ENCODE results near the gene MKI67. TPM values are rescaled to one million over a fixed set of nuclear protein-coding genes. Genes with fewer than 3 reads are reported as not detected.
"Not testable (repeated sequence)": the region's sequence is repeated elsewhere in the genome, so short reads cannot be mapped to it uniquely, and the experiment has no call there.

The MKI67 gene
- total RNA-seq, 4 donors from 2014 or later, result 14.3 to 50.8 (median 26.1) TPM

- Histone ChIP-seq H3K36me3 (no peaks in the 10 kb centered on the region), H3K27me3 (no peaks in the 10 kb centered on the region), H3K27ac (no peak overlapping the region), H3K4me3 (no peak overlapping the region), H3K4me1 (no peaks in the 10 kb centered on the region), H3K9me3 (no peaks in the 10 kb centered on the region)
- TF ChIP-seq, protein P1, sequence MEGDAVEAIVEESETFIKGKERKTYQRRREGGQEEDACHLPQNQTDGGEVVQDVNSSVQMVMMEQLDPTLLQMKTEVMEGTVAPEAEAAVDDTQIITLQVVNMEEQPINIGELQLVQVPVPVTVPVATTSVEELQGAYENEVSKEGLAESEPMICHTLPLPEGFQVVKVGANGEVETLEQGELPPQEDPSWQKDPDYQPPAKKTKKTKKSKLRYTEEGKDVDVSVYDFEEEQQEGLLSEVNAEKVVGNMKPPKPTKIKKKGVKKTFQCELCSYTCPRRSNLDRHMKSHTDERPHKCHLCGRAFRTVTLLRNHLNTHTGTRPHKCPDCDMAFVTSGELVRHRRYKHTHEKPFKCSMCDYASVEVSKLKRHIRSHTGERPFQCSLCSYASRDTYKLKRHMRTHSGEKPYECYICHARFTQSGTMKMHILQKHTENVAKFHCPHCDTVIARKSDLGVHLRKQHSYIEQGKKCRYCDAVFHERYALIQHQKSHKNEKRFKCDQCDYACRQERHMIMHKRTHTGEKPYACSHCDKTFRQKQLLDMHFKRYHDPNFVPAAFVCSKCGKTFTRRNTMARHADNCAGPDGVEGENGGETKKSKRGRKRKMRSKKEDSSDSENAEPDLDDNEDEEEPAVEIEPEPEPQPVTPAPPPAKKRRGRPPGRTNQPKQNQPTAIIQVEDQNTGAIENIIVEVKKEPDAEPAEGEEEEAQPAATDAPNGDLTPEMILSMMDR (IDR thresholded peaks at IDR 0.05), result no peak
- TF ChIP-seq POLR2A (IDR thresholded peaks at IDR 0.05), result no peak
- no peak for DNase-seq
- intact Hi-C loops (cut with DNase I), result no loop called here
- 40 to 41% methylated on average over 3 of the region's 3 CpGs for WGBS, 2 donors
Observed at GRCh38 chr10:128140425-128140824, 14.2 kb upstream of the MKI67 start.

DNA sequence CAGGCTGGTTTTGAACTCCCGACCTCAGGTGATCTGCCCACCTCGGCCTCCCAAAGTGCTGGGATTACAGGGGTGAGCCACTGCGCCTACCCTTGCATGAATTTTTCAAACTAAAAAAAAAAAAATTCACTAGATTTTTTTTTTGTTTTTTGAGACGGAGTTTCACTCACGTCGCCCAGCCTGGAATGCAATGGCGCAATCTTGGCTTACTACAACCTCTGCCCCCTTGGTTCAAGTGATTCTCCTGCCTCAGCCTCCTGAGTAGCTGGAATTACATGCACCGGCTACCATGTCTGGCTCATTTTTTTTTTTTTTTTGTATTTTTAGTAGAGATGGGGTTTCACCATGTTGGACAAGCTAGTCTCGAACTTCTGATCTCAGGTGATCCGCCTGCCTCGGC is 12.2 kb upstream of the MKI67 start:
- H3K27me3 ChIP-seq; H3K9me3 ChIP-seq; DNase-seq; intact Hi-C loops (cut with DNase I); H3K4me1 ChIP-seq; H3K4me3 ChIP-seq; H3K27ac ChIP-seq; H3K36me3 ChIP-seq: not testable (repeated sequence)
- 84 to 89% methylated on average over 11 of the region's 11 CpGs for WGBS, 2 donors

DNA sequence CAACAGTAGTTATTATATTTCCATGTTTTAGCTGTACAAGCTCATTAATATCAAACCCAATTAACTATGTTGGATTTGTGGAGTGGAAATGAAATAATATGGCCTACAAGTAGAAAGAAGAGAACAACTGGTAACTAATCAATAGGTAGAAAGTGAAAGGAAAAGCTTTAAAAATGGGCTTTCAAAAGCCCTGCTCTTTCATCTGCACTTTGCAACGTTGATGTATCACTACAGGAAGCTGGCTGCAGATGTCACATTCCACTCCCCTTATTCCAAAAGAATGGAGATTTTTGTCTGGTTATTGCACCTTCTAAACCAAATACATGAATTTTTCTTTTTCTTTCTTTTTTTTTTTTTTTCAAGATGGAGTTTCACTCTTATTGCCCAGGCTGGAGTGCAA is 11.7 kb upstream of the MKI67 start:
- TF ChIP-seq, protein P1 (IDR thresholded peaks at IDR 0.05), result no peak
- TF ChIP-seq POLR2A (IDR thresholded peaks at IDR 0.05), result no peak
- H3K27ac ChIP-seq, result no peak overlapping the region
- no peaks in the 10 kb centered on the region for H3K9me3 ChIP-seq
- H3K27me3 ChIP-seq, result peaks cover 0 to 2% (median 0%) of the 10 kb centered on the region in 4 donors
- no peak for DNase-seq
- intact Hi-C loops (cut with DNase I), result no loop called here
- no peaks in the 10 kb centered on the region for H3K4me1 ChIP-seq
- H3K4me3 ChIP-seq, result no peak overlapping the region
- 11 to 30% methylated on average over 1 of the region's 1 CpG for WGBS, 2 donors
- no peaks in the 10 kb centered on the region for H3K36me3 ChIP-seq

DNA sequence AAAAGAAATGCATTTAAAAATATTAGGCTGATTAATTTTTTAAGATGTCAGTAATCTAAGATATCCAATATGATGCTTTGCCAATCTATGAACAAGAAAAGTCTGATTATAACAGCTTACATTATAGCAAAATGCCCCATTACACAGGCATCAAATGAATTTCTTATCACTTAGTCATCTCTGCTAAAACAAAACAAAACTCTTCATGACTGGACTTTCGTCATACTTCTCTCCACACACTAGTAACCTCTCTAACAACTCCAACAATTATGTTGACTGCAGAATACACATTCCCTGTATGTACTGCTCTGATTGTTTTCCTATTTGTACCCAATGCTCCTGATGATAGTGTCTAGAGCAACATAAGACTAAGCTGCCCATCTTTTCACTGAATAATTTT is 3.8 kb upstream of the MKI67 start:
- Histone ChIP-seq H3K4me1 (peaks cover 10 to 21% (median 10%) of the 10 kb centered on the region in 3 donors), H3K27ac (no peak overlapping the region), H3K36me3 (no peaks in the 10 kb centered on the region), H3K4me3 (no peak overlapping the region), H3K27me3 (peaks cover 0 to 17% (median 0%) of the 10 kb centered on the region in 4 donors), H3K9me3 (no peaks in the 10 kb centered on the region)
- no peak for DNase-seq
- intact Hi-C loops (cut with DNase I), result no loop called here
- WGBS, 2 donors, result 30 to 48% methylated on average over 1 of the region's 1 CpG
- TF ChIP-seq, protein P1 (IDR thresholded peaks at IDR 0.05), result no peak
- TF ChIP-seq POLR2A (IDR thresholded peaks at IDR 0.05), result no peak

DNA sequence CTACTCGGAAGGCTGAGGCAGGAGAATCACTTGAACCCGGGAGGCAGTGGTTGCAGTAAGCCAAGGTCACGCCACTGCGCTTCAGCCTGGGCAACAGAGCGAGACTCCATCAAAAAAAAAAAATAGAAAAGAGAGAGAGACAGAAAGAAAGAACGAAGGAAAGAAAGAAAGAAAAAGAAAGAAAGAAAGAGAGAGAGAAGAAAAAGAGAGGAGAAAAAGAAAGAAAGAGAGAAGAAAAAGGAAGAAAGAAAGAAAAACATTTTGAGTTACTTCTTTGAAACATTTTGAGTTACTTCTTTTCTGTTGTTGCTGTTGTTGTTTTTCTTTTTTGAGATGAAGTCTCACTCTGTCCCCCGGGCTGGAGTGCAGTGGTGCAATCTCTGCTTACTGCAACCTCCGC is 2.4 kb upstream of the MKI67 start:
- no peak for DNase-seq
- Histone ChIP-seq H3K4me1 (peaks cover 10 to 36% (median 18%) of the 10 kb centered on the region in 3 donors), H3K4me3 (no peak overlapping the region), H3K27ac (no peak overlapping the region), H3K27me3 (peaks cover 0 to 32% (median 0%) of the 10 kb centered on the region in 4 donors), H3K36me3 (no peaks in the 10 kb centered on the region), H3K9me3 (no peaks in the 10 kb centered on the region)
- WGBS, 2 donors, result 81 to 87% methylated on average over 8 of the region's 8 CpGs
- no peak for TF ChIP-seq POLR2A (IDR thresholded peaks at IDR 0.05)
- TF ChIP-seq, protein P1 (IDR thresholded peaks at IDR 0.05), result no peak
- intact Hi-C loops (cut with DNase I), result no loop called here

- Histone ChIP-seq H3K4me1 (peaks cover 10 to 37% (median 18%) of the 10 kb centered on the region in 3 donors), H3K27me3 (peaks cover 0 to 46% (median 0%) of the 10 kb centered on the region in 4 donors), H3K4me3 (peak overlapping the region; percentile 51 to 80 (median 65)), H3K36me3 (no peaks in the 10 kb centered on the region), H3K27ac (peak overlapping the region in 3 of 4 donors; percentile 40 to 73 (median 47)), H3K9me3 (no peaks in the 10 kb centered on the region)
- DNase-seq, result no peak
- TF ChIP-seq, protein P1 (IDR thresholded peaks at IDR 0.05), result no peak
- TF ChIP-seq POLR2A (IDR thresholded peaks at IDR 0.05), result no peak
- intact Hi-C loops (cut with DNase I), result no loop called here
- 2 to 9% methylated on average over 16 to 22 of the region's 33 CpGs for WGBS, 2 donors
Observed at GRCh38 chr10:128125416-128125943, 743 bp downstream of the MKI67 start.
